ENCODE results near the gene PTPRK.

DNA sequence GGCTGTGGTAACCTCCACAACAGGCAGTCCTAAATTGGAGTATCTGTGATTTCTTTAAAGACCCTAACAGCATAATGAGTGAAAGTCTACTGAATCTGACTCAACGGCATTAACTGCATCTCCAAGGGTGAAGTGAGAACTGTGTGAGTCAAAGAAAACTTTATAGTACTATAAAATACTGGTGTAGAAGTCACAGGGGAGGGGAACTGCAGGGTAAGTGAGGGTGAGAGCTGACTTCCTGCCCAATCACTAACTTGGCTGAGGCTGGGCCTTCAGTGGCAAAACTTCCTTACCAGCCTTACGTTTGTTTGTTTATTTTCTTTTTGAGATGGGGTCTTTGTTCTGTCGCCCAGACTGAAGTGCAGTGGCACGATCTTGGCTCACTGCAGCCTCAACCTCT lies 109.8 kb downstream of the PTPRK start:
- TF ChIP-seq POLR2A (IDR thresholded peaks at IDR 0.05), result no peak
- TF ChIP-seq, protein P1, sequence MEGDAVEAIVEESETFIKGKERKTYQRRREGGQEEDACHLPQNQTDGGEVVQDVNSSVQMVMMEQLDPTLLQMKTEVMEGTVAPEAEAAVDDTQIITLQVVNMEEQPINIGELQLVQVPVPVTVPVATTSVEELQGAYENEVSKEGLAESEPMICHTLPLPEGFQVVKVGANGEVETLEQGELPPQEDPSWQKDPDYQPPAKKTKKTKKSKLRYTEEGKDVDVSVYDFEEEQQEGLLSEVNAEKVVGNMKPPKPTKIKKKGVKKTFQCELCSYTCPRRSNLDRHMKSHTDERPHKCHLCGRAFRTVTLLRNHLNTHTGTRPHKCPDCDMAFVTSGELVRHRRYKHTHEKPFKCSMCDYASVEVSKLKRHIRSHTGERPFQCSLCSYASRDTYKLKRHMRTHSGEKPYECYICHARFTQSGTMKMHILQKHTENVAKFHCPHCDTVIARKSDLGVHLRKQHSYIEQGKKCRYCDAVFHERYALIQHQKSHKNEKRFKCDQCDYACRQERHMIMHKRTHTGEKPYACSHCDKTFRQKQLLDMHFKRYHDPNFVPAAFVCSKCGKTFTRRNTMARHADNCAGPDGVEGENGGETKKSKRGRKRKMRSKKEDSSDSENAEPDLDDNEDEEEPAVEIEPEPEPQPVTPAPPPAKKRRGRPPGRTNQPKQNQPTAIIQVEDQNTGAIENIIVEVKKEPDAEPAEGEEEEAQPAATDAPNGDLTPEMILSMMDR (IDR thresholded peaks at IDR 0.05), result no peak
- no peak for TF ChIP-seq POLR2AphosphoS5 (IDR thresholded peaks at IDR 0.05)

Data from sigmoid colon (tissue), 4 donors.